Measurements from ENCODE around the gene STX8.

The STX8 gene

DNA sequence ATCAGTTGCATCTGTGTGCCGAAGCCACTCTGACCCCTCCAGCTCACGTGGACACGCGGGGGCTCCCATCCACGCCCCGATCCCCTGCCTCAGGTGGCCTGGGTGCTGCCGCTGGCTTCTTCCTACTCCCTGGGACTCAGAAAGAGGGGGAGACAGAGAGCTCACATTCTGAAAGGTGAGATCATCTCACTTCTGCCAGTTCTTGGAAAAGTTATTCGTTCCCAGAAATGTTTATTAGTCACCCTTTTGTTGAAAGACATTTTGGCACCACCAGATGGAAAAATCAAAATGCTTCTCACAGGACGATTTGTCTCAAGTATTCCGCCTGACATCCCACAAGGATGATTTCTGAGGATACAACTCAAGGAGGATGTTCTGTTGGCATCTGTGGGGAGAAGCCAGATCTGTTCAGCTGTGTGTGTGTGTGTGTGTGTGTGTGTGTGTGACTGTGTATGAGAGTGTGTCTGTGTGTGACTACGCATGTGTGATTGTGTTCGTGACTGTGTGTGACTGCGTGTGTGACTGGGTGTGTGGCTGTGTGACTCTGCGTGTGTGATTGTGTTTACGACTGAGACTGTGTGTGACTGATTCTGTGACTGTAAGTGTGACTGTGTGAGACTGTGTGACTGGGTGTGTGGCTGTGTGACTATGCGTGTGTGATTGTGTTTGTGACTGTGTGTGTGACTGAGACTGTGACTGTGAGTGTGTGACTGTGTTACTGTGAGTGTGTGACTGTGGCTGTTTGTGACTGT lies 347.0 kb downstream of the STX8 start:
- TF ChIP-seq, protein P1, sequence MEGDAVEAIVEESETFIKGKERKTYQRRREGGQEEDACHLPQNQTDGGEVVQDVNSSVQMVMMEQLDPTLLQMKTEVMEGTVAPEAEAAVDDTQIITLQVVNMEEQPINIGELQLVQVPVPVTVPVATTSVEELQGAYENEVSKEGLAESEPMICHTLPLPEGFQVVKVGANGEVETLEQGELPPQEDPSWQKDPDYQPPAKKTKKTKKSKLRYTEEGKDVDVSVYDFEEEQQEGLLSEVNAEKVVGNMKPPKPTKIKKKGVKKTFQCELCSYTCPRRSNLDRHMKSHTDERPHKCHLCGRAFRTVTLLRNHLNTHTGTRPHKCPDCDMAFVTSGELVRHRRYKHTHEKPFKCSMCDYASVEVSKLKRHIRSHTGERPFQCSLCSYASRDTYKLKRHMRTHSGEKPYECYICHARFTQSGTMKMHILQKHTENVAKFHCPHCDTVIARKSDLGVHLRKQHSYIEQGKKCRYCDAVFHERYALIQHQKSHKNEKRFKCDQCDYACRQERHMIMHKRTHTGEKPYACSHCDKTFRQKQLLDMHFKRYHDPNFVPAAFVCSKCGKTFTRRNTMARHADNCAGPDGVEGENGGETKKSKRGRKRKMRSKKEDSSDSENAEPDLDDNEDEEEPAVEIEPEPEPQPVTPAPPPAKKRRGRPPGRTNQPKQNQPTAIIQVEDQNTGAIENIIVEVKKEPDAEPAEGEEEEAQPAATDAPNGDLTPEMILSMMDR (conservative IDR thresholded peaks at IDR 0.05), result no peak
- H3K27ac ChIP-seq, result no peak overlapping the region

DNA sequence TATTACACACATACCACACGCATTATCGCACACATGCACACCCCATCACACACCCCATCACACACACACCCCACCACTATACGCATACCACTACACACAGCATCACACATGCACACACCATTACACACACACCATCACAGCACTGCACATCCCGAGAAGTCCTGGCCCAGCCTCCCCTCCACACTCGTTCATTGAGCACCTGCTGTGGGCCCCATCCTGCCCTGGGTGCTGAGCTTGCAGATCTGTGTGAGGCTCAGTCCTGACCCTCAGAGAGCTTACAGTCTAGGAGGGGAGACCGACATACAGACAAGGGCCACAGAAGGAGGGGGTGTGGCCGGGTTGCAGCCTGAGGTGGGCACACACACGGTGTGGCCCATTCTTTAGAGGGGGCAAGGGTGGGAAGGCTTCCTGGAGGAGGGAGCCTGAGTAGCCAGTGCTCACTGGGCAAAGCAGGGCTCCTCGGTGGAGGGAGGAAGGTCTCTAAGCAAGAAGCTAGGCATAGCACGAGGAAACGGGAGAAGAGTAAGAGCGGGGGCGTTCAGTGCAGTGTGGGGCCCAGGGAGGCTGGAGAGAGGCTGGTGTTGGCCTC lies 347.7 kb downstream of the STX8 start:
- TF ChIP-seq, protein P1 (conservative IDR thresholded peaks at IDR 0.05), result no peak
- no peak overlapping the region for H3K27ac ChIP-seq

DNA sequence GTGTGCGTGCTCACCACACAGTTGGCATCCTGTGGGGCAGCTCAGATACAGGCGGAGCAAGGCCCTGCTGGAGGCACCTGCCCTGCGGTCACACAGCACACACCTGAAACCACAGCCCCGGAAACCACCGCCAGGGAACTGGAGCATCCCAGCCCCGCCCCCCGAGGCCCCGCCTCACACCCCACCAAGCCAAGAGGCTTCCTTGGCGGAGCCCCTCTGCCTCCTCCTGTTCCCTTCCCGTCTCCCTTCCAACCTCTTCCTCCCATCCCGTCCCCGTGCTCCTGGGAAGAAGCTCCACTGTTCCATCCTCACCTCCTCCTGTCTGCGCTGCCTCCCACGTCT lies 348.9 kb downstream of the STX8 start:
- TF ChIP-seq, protein P1 (conservative IDR thresholded peaks at IDR 0.05), result no peak
- H3K27ac ChIP-seq, result no peak overlapping the region

DNA sequence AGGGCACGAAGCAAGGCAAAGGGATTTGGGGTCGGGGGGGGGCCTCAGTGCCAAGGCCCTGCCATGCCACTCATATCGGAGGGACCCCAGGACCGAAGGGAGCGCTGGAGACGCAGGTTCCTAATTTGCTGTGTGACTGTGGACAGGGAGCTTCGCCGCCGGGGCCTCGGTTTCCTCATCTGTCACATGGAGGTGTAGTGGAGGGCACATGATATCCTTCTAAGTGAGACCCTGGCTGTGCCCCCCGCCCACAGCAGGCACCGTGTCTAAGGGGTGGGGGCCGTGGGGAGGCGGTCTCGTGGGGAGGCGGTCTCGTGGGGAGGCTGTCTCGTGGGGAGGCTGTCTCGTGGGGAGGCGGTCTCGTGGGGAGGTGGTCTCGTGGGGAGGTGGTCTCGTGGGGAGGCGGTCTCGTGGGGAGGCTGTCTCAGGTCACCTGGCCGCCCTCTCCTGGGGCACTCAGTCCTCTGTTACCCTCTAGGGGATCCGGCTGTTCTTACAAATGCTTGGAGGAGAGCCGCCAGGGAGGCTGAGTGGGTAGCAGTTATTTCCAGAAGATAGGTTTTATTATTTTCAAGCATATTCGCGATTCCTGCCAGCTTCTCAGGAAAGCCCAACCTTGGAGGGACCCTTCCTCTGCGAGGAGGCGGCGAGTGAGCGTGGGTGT lies 349.4 kb downstream of the STX8 start:
- H3K27ac ChIP-seq, result no peak overlapping the region
- TF ChIP-seq, protein P1 (conservative IDR thresholded peaks at IDR 0.05), result no peak

DNA sequence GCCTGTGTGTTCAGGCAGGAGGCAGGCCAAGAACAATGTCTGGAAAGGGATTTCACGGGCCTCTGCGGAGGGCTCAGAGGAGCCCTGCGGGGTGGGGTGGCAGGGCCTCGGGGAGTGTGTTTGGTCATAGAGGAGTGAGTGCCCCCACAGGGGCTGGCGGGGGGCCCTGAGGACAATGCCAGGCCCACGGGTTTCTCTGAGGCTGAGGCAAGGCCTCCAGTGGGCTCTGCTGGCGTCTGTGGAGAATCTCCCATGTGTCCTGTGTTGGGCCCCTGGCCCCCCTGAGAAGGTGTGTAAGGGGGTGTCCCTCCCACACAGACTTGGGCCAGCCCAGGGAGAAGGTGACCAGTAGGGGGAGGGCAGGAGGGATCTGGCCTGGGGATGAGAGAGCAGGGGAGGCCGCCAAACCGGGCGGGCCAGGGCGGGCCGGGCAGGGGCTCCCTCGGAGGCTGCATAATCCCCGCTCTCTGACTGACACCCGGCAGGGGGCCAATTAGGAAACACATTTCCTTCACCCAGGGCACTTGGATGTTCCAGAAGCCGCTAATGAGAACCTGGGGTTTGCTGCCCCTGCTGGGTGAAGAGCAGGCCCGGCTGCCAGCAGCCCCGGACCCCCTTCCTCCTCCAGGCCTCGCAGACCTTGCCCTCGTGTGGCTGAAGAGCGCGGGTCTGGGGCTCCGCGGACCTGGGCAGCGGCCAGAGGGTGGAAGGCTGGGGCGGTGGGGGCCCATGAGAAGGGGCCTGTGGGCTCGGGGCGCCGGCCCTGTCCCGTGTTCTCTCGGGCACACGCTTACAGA lies 350.1 kb downstream of the STX8 start:
- TF ChIP-seq, protein P1 (conservative IDR thresholded peaks at IDR 0.05), result no peak
- no peak overlapping the region for H3K27ac ChIP-seq

DNA sequence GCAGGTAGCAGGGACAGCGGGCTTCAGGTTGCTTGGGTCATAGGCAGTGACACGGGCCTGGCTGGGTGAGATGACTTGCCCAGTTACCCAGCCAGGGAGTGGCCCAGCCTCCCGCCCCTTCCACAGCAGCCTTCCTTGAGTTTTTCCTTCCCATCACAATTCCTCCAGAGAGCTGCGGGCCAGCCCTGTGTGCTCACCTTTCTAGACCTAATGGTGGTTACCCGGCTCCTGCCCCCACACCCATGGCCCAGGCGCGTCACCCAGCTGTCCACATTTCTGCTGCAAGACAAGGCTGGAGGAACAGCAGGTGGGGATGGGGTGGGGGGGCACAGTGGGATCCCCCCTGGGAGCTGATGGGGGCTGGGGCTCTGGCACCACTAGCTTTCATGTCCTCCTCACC lies 351.1 kb downstream of the STX8 start:
- TF ChIP-seq, protein P1 (conservative IDR thresholded peaks at IDR 0.05), result no peak
- H3K27ac ChIP-seq, result no peak overlapping the region

DNA sequence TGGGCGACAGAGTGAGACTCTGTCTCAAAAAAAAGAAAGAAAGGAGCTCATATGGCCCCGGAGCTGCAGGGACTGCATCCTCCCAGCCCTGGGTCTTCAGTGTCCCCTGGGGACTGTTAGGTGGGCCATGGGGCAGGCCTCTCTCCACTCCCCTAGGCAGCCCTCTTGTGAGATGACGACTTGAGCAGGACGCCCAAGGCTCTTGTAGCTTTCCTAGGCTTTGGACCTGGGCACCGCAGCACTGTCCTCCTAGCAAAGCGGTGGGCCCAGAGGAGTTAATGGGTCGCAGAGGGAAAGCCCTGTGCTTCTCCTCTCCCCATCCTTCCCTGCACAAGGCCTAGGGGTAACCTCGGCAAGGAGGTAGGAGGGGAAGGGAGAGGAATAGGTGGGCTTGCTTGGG lies 352.1 kb downstream of the STX8 start:
- H3K27ac ChIP-seq, result no peak overlapping the region
- TF ChIP-seq, protein P1 (conservative IDR thresholded peaks at IDR 0.05), result no peak

Measured in VCaP (cell line).